GM10847 (cell line): Measurements from ENCODE around the gene JAGN1.

Experiments used
- POLR2A ChIP-seq: IDR thresholded peaks from 2 replicates; pipeline ENCODE4 v1.6.1; 2011; ENCODE audit not compliant: insufficient read length; ENCODE audit errors: extremely low read depth

JAGN1 gene

GRCh38 chr3:9897408-9898372 is 7.3 kb downstream of the JAGN1 start:
- TF ChIP-seq POLR2A: no peak

DNA sequence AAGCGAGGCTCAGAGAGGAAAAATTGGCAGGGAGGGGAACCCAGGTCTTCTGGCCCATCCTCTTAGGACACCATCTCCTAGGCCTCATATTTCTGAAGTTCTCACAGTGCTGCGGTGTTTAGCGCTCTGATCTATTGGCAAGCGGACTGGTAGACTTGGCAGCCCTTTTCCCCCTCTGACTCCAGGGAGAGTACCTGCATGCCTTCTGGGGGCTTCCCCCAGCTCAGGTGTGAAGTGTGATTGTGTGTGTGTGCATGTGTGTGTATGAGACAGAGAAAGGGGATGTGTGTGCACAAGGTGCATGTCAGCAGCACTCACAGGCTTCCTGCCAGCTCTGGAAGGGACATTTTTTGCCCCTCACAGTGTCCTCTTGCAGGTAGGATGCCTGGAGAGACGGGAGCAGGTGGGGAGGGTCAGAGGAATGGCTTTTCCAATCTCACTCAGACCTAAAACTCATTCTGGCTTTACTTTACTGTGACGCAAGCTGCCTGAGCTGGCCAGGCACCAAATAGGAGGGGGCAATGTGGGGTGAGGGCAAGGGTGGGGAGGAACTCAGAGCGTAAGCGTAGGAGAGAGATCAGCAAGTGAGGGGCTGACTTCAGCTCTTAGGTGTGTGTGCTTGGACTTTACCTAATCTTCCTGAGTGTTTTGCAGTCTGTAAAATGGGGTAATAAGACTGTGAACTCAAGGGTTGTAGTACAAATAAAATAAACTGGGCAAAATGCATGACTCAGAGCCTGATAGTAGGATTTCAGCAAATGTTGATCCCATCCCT is 8.2 kb downstream of the JAGN1 start:
- TF ChIP-seq POLR2A: no peak

GRCh38 chr3:9899289-9899791 is 8.9 kb downstream of the JAGN1 start:
- no peak for TF ChIP-seq POLR2A

GRCh38 chr3:9901967-9902366 is 11.6 kb downstream of the JAGN1 start:
- no peak for TF ChIP-seq POLR2A

DNA sequence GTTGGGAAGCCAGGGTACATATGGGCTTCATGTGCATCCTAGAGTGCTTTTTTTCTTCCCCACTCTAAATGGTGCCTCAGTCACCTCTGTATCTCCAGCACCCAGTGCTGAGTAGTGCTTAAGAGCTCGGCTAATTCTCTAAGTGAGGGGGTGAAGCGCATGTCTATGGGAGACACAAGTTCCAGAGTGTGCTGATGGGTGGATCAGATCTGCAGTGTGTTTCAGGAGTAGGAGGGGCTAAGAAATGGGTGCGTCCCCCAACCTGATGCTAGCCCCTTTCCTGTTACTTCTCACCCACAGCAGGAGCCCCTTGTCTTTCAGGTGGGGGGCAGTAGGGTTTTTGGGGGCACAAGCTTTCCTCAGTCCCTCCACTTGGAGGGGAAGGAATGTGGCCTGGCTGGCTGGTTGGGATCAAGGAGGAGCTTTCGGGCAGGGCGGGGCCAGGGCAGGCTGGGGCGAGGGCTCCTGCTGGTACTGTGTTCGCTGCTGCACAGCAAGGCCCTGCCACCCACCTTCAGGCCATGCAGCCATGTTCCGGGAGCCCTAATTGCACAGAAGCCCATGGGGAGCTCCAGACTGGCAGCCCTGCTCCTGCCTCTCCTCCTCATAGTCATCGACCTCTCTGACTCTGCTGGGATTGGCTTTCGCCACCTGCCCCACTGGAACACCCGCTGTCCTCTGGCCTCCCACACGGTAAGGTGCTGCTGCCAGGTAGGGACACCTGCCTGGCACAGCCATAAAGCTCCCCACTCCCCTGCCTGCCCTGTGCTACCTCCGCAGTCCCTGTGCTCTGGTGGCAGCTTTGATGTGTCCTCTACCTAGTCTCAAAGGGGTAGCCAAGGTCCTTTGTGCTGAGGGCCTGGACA is 12.2 kb downstream of the JAGN1 start, which contains the start of gene IL17RE:
Gene IL17RE (plus strand): TSS at position 477 of the 866 bp plus-strand sequence. CDS start 85 bp downstream, at position 562.
- no peak for TF ChIP-seq POLR2A

DNA sequence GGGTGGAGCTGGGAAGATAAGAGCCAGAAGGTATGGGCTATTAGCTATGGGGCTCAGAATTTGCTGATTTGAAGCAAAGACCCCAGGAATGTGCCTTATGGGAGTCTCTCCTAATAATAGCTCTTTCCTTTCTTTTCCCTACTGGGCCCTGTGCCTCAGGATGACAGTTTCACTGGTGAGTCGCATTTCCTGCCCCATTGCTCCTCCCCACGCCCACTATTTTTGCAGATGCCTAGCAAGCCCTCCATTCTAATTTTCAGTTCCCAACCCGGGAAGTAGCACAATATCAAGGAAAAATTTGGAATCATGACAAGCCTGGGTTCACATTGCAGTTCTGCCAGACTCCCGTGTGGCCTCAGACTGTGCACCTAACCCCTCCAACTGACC is 12.8 kb downstream of the JAGN1 start:
- no peak for TF ChIP-seq POLR2A

DNA sequence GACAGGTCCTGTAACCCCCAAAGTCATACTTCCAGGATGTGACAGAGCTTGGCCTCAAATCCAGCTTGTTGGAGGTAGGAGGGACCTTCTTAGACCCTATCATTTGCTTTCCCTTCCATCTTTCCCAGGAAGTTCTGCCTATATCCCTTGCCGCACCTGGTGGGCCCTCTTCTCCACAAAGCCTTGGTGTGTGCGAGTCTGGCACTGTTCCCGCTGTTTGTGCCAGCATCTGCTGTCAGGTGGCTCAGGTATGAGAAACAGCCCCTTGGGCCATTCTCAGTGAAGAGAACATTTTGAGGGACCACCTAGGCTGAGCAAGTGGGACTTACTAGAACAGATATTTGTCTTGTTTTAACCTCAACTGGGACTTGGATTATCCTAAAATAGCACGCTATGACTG is 13.5 kb downstream of the JAGN1 start:
- no peak for TF ChIP-seq POLR2A

DNA sequence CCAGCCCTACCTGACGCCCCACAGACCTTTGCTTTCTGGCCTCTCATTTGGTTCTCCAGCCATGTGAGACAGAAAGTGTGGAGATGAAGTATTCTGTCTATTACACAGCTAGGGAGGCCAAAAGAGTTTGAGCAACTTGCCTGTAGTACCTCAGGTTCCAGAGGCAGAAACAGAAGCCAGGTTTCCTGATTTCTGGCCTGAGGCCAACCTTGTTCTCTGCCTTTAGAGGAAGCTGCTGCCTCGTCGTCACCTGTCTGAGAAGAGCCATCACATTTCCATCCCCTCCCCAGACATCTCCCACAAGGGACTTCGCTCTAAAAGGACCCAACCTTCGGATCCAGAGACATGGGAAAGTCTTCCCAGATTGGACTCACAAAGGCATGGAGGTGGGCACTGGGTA is 16.1 kb downstream of the JAGN1 start:
- no peak for TF ChIP-seq POLR2A

DNA sequence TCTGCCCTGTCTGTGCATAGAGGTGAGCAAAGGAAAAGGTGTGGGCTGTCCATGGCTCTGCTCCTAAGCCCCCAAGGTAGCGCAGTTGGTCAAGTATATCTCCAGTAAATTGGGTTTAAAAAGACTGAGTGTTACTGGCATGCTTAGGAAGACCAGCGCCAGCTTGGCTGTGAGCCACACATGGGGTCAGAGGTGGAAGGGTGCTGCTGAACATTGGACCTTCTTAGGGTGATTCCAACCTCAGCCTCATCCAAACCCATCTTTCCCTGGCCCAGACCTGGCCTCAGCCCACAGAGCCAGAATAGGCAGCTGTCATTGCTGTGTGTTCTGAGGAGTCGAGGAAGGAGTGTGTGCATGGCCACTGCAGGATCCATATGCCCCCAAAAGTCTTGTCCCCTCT is 17.9 kb downstream of the JAGN1 start:
- no peak for TF ChIP-seq POLR2A

DNA sequence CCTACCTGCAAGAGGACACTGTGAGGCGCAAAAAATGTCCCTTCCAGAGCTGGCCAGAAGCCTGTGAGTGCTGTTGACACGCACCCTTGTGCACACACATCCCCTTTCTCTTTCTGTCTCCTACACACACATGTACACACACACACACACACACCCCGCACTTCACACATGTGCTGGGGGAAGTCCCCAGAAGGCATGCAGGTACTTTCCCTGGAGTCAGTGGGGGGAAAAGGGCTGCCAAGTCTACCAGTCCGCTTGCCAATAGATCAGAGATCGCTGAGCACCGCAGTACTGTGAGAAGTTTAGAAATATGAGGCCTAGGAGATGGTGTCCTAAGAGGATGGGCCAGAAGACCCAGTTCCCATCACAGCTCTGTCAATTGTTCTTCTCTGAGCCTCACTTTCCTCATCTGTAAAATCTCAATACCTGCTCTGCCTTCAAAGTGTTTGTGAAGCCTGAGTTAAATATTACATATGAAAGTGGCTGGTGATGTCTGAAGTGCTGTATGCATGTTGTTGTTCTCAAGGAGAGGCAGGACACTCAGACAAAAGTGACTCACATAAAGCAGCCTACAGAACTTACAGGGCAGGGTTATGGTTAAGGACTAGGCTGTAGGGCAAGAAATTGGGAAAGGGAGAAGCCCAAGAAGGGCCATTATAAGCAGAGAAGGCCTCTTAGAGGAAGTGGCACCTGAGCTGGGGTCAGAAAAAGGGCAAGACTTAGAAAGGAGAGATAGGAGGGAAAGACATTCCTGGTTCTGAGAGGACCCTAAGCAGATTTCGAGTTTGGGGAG is 19.0 kb downstream of the JAGN1 start:
- TF ChIP-seq POLR2A: no peak

GRCh38 chr3:9911863-9912262 is 21.5 kb downstream of the JAGN1 start:
- TF ChIP-seq POLR2A: no peak

DNA sequence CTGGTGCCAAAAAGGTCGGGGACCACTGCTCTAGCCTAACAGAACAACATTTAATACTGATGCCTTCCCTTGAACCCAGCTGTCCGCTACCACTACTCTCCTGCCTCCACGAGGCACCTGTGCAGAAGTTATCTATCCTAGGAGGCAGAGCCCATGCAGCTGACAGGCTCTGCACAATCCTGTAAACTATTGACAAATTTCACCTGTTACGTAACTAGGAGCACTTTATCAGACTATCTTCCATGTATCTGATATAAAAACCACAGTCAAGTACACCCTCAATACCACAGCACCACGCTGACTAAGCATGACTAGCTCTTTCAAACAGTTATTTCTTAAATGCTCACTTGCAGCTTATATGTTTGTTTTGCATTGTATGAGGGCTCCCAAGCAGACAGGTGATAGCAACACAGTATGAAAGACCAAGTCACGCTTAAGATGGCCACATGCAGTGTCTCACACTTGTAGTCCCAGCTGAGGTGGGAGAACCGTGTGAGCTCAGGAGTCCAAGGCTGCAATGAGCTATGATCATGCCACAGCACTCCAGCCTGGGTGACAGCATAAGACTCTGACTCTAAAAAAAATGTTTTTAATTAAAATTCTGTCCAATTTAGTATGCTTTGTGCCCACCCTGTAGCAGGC is 22.0 kb downstream of the JAGN1 start:
- no peak for TF ChIP-seq POLR2A

GRCh38 chr3:9913601-9914000 is 23.2 kb downstream of the JAGN1 start:
- no peak for TF ChIP-seq POLR2A

DNA sequence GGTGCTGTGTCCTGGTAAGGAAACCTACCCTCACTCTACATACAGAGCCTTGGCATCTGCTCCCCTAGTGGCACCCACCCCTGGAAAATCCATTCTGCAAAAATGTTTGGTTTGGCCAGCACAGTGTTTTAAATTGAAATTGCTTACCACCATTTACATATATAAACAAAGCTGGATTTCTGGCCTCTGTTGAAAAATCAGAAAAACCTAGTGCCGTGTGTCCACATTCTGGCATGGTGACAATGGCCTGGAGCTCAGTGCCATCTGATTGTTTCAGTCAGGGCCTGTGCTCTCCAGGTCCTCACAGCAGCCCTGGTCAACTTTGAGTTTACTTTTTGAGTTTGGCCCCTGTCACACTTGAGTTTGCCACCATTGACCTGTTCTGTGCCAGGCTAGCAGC is 23.6 kb downstream of the JAGN1 start:
- TF ChIP-seq POLR2A: no peak
